ENCODE measurements around the gene FXYD6.

FXYD6 gene

GRCh38 chr11:117921456-117921855, 45.0 kb upstream of the FXYD6 start:
- Histone ChIP-seq H3K9me3 (ENCODE audit: insufficient read depth, low read length) (no peaks in the 10 kb centered on the region), H3K4me1 (ENCODE audit: insufficient read depth, insufficient read length) (peaks cover 4% of the 10 kb centered on the region), H3K4me3 (ENCODE audit: insufficient read length, low read depth) (no peak overlapping the region), H3K36me3 (ENCODE audit: insufficient read depth, insufficient read length, low read length) (no peaks in the 10 kb centered on the region), H3K9ac (ENCODE audit: insufficient read length, low read depth) (no peak overlapping the region), H3K27me3 (ENCODE audit: insufficient read depth, insufficient read length) (no peaks in the 10 kb centered on the region)
- DNase-seq (ENCODE audit: low read depth, low spot score): no peak
- TF ChIP-seq YY1 (IDR thresholded peaks at IDR 0.05; ENCODE audit: insufficient read depth, insufficient read length): no peak
- no peak for TF ChIP-seq ZNF274 (IDR thresholded peaks at IDR 0.05; ENCODE audit: low read depth, low read length)
- TF ChIP-seq SUZ12 (IDR thresholded peaks at IDR 0.05; ENCODE audit: extremely low read depth, insufficient read depth, insufficient read length): no peak

GRCh38 chr11:117919781-117920221, 43.3 kb upstream of the FXYD6 start:
- DNase-seq (ENCODE audit: low read depth, low spot score): no peak
- TF ChIP-seq YY1 (IDR thresholded peaks at IDR 0.05; ENCODE audit: insufficient read depth, insufficient read length): no peak
- TF ChIP-seq ZNF274 (IDR thresholded peaks at IDR 0.05; ENCODE audit: low read depth, low read length): no peak
- TF ChIP-seq SUZ12 (IDR thresholded peaks at IDR 0.05; ENCODE audit: extremely low read depth, insufficient read depth, insufficient read length): no peak
- Histone ChIP-seq H3K4me3 (ENCODE audit: insufficient read length, low read depth) (no peak overlapping the region), H3K9ac (ENCODE audit: insufficient read length, low read depth) (no peak overlapping the region), H3K27me3 (ENCODE audit: insufficient read depth, insufficient read length) (no peaks in the 10 kb centered on the region), H3K36me3 (ENCODE audit: insufficient read depth, insufficient read length, low read length) (no peaks in the 10 kb centered on the region), H3K4me1 (ENCODE audit: insufficient read depth, insufficient read length) (peaks cover 4% of the 10 kb centered on the region), H3K9me3 (ENCODE audit: insufficient read depth, low read length) (no peaks in the 10 kb centered on the region)

GRCh38 chr11:117919341-117919740, 42.9 kb upstream of the FXYD6 start:
- Histone ChIP-seq H3K4me3 (ENCODE audit: insufficient read length, low read depth) (no peak overlapping the region), H3K27me3 (ENCODE audit: insufficient read depth, insufficient read length) (no peaks in the 10 kb centered on the region), H3K4me1 (ENCODE audit: insufficient read depth, insufficient read length) (peaks cover 4% of the 10 kb centered on the region), H3K9me3 (ENCODE audit: insufficient read depth, low read length) (no peaks in the 10 kb centered on the region), H3K36me3 (ENCODE audit: insufficient read depth, insufficient read length, low read length) (no peaks in the 10 kb centered on the region), H3K9ac (ENCODE audit: insufficient read length, low read depth) (no peak overlapping the region)
- no peak for DNase-seq (ENCODE audit: low read depth, low spot score)
- TF ChIP-seq YY1 (IDR thresholded peaks at IDR 0.05; ENCODE audit: insufficient read depth, insufficient read length) (no peak), ZNF274 (IDR thresholded peaks at IDR 0.05; ENCODE audit: low read depth, low read length) (no peak), SUZ12 (IDR thresholded peaks at IDR 0.05; ENCODE audit: extremely low read depth, insufficient read depth, insufficient read length) (no peak)

GRCh38 chr11:117918366-117919255, 42.2 kb upstream of the FXYD6 start:
- TF ChIP-seq ZNF274 (IDR thresholded peaks at IDR 0.05; ENCODE audit: low read depth, low read length): no peak
- no peak for TF ChIP-seq YY1 (IDR thresholded peaks at IDR 0.05; ENCODE audit: insufficient read depth, insufficient read length)
- TF ChIP-seq SUZ12 (IDR thresholded peaks at IDR 0.05; ENCODE audit: extremely low read depth, insufficient read depth, insufficient read length): no peak
- no peak for DNase-seq (ENCODE audit: low read depth, low spot score)
- H3K4me3 ChIP-seq (ENCODE audit: insufficient read length, low read depth): no peak overlapping the region

GRCh38 chr11:117917591-117918151, 41.2 kb upstream of the FXYD6 start:
- TF ChIP-seq ZNF274 (IDR thresholded peaks at IDR 0.05; ENCODE audit: low read depth, low read length) (no peak), YY1 (IDR thresholded peaks at IDR 0.05; ENCODE audit: insufficient read depth, insufficient read length) (no peak), SUZ12 (IDR thresholded peaks at IDR 0.05; ENCODE audit: extremely low read depth, insufficient read depth, insufficient read length) (no peak)
- no peak overlapping the region for H3K4me3 ChIP-seq (ENCODE audit: insufficient read length, low read depth)
- no peak overlapping the region for H3K9ac ChIP-seq (ENCODE audit: insufficient read length, low read depth)
- DNase-seq (ENCODE audit: low read depth, low spot score): no peak
- H3K36me3 ChIP-seq (ENCODE audit: insufficient read depth, insufficient read length, low read length): no peaks in the 10 kb centered on the region
- peaks cover 3% of the 10 kb centered on the region for H3K4me1 ChIP-seq (ENCODE audit: insufficient read depth, insufficient read length)
- no peaks in the 10 kb centered on the region for H3K9me3 ChIP-seq (ENCODE audit: insufficient read depth, low read length)
- H3K27me3 ChIP-seq (ENCODE audit: insufficient read depth, insufficient read length): no peaks in the 10 kb centered on the region

More at GRCh38 chr11:117918366-117919255, 42.2 kb upstream of the FXYD6 start:
- Histone ChIP-seq H3K27me3 (ENCODE audit: insufficient read depth, insufficient read length) (no peaks in the 10 kb centered on the region), H3K9ac (ENCODE audit: insufficient read length, low read depth) (no peak overlapping the region), H3K36me3 (ENCODE audit: insufficient read depth, insufficient read length, low read length) (no peaks in the 10 kb centered on the region), H3K9me3 (ENCODE audit: insufficient read depth, low read length) (no peaks in the 10 kb centered on the region), H3K4me1 (ENCODE audit: insufficient read depth, insufficient read length) (peaks cover 7% of the 10 kb centered on the region)

GRCh38 chr11:117916956-117917355, 40.5 kb upstream of the FXYD6 start:
- no peaks in the 10 kb centered on the region for H3K27me3 ChIP-seq (ENCODE audit: insufficient read depth, insufficient read length)
- peaks cover 3% of the 10 kb centered on the region for H3K4me1 ChIP-seq (ENCODE audit: insufficient read depth, insufficient read length)
- H3K4me3 ChIP-seq (ENCODE audit: insufficient read length, low read depth): no peak overlapping the region
- TF ChIP-seq YY1 (IDR thresholded peaks at IDR 0.05; ENCODE audit: insufficient read depth, insufficient read length) (no peak), ZNF274 (IDR thresholded peaks at IDR 0.05; ENCODE audit: low read depth, low read length) (no peak), SUZ12 (IDR thresholded peaks at IDR 0.05; ENCODE audit: extremely low read depth, insufficient read depth, insufficient read length) (no peak)
- no peaks in the 10 kb centered on the region for H3K36me3 ChIP-seq (ENCODE audit: insufficient read depth, insufficient read length, low read length)
- DNase-seq (ENCODE audit: low read depth, low spot score): no peak
- no peaks in the 10 kb centered on the region for H3K9me3 ChIP-seq (ENCODE audit: insufficient read depth, low read length)
- H3K9ac ChIP-seq (ENCODE audit: insufficient read length, low read depth): no peak overlapping the region

GRCh38 chr11:117915672-117916235, 39.3 kb upstream of the FXYD6 start:
- TF ChIP-seq ZNF274 (IDR thresholded peaks at IDR 0.05; ENCODE audit: low read depth, low read length) (no peak), YY1 (IDR thresholded peaks at IDR 0.05; ENCODE audit: insufficient read depth, insufficient read length) (no peak), SUZ12 (IDR thresholded peaks at IDR 0.05; ENCODE audit: extremely low read depth, insufficient read depth, insufficient read length) (no peak)
- Histone ChIP-seq H3K4me3 (ENCODE audit: insufficient read length, low read depth) (no peak overlapping the region), H3K9ac (ENCODE audit: insufficient read length, low read depth) (no peak overlapping the region), H3K36me3 (ENCODE audit: insufficient read depth, insufficient read length, low read length) (no peaks in the 10 kb centered on the region), H3K9me3 (ENCODE audit: insufficient read depth, low read length) (no peaks in the 10 kb centered on the region), H3K27me3 (ENCODE audit: insufficient read depth, insufficient read length) (no peaks in the 10 kb centered on the region), H3K4me1 (ENCODE audit: insufficient read depth, insufficient read length) (peaks cover 3% of the 10 kb centered on the region)
- DNase-seq (ENCODE audit: low read depth, low spot score): no peak
